Caco-2 (cell line): ENCODE results near the gene KLRF1. TPM values are rescaled to one million over a fixed set of nuclear protein-coding genes. Genes with fewer than 3 reads are reported as not detected.

ENCODE experiments used
- BruUV-seq: library from RNA; stranded (reverse); fragments of 400-500 nt; replicated peaks from 2 replicates; lab custom pipeline; 2021; lab: Mats Ljungman, UMichigan
- CTCF ChIA-PET: fragments of 300-600 bp; sonication (Branson Sonifier 250); formaldehyde crosslinking; loops from one replicate; lab custom pipeline; 2022; ENCODE audit warnings: antibody characterized with exemption; lab: Charles Lee
- POLR2A ChIA-PET: fragments of 300-600 bp; sonication (Branson Sonifier 250); formaldehyde crosslinking; loops from one replicate; lab custom pipeline; 2022; ENCODE audit warnings: antibody characterized with exemption; lab: Charles Lee
- DNase-seq, 2 experiments: peaks; one replicate each; pipeline versions ENCODE4 v3.0.0 to v3.0.0-alpha.2; 2020 to 2022
- H3K27me3 ChIP-seq: replicated peaks from 2 replicates; pipeline ENCODE4 v1.6.0; 2011; ENCODE audit warnings: low read length; ENCODE audit not compliant: control insufficient read depth, insufficient read depth
- H3K36me3 ChIP-seq: 2 replicates; pipeline ENCODE4 v1.5.1; 2011; ENCODE audit warnings: low read length; ENCODE audit not compliant: control insufficient read depth, insufficient read depth
- H3K4me1 ChIP-seq: fragments of 250-450 bp; sonication (Bioruptor Pico); 2 replicates; pipeline ENCODE4 v1.5.1; 2020; ENCODE audit warnings: mild to moderate bottlenecking
- H3K4me3 ChIP-seq: 2 replicates; pipeline ENCODE4 v1.5.1; 2011; ENCODE audit warnings: low read depth, mild to moderate bottlenecking, control low read depth, low read length
- H3K9me3 ChIP-seq: fragments of 250-450 bp; sonication (Bioruptor Pico); 2 replicates; pipeline ENCODE4 v1.5.1; 2020; ENCODE audit warnings: mild to moderate bottlenecking, moderate library complexity
- H3K27ac Mint-ChIP-seq: one replicate; pipeline ENCODE4 v1.8.0; 2022; ENCODE audit warnings: mixed read lengths; ENCODE audit not compliant: unreplicated experiment
- H3K27me3 Mint-ChIP-seq: one replicate; pipeline ENCODE4 v1.8.0; 2022; ENCODE audit warnings: mixed read lengths; ENCODE audit not compliant: insufficient read depth, unreplicated experiment
- H3K36me3 Mint-ChIP-seq: one replicate; pipeline ENCODE4 v1.8.0; 2022; ENCODE audit warnings: mild to moderate bottlenecking, mixed read lengths; ENCODE audit not compliant: insufficient read depth, unreplicated experiment
- H3K4me1 Mint-ChIP-seq: one replicate; pipeline ENCODE4 v1.8.0; 2022; ENCODE audit warnings: low read depth, mixed read lengths; ENCODE audit not compliant: unreplicated experiment
- H3K4me3 Mint-ChIP-seq: one replicate; pipeline ENCODE4 v1.8.0; 2022; ENCODE audit warnings: mild to moderate bottlenecking, moderate library complexity, mixed read lengths; ENCODE audit not compliant: unreplicated experiment
- H3K9me3 Mint-ChIP-seq: one replicate; pipeline ENCODE4 v1.8.0; 2022; ENCODE audit warnings: mixed read lengths; ENCODE audit not compliant: unreplicated experiment
- intact Hi-C: fragments of 100-400 bp; cut with micrococcal nuclease; formaldehyde crosslinking; loops from one replicate; pipeline ENCODE4 v1.10.0; 2022; ENCODE audit not compliant: unreplicated experiment
- total RNA-seq: library from RNA; stranded (reverse); gene quantifications from 2 replicates; pipeline ENCODE4 v1.2.3, GENCODE V29; 2022
- TF ChIP-seq, protein P1 (sequence below), 2 experiments: fragments of 200-600 bp in 1 of 2; IDR thresholded peaks; 1 replicate in 1 of 2; 2 replicates in 1 of 2; pipeline versions ENCODE4 v1.5.1 to v1.8.0; 2011 to 2022; ENCODE audit warnings: antibody characterized with exemption in 1 of 2, control low read depth in 1 of 2, inconsistent platforms in 1 of 2, low read depth in 1 of 2, low read length in 1 of 2, mild to moderate bottlenecking in 1 of 2, moderate library complexity in 1 of 2; ENCODE audit not compliant: insufficient read depth in 1 of 2, severe bottlenecking in 1 of 2, unreplicated experiment in 1 of 2

The KLRF1 gene
- total RNA-seq, 1 experiment from 2014 or later: not detected

DNA sequence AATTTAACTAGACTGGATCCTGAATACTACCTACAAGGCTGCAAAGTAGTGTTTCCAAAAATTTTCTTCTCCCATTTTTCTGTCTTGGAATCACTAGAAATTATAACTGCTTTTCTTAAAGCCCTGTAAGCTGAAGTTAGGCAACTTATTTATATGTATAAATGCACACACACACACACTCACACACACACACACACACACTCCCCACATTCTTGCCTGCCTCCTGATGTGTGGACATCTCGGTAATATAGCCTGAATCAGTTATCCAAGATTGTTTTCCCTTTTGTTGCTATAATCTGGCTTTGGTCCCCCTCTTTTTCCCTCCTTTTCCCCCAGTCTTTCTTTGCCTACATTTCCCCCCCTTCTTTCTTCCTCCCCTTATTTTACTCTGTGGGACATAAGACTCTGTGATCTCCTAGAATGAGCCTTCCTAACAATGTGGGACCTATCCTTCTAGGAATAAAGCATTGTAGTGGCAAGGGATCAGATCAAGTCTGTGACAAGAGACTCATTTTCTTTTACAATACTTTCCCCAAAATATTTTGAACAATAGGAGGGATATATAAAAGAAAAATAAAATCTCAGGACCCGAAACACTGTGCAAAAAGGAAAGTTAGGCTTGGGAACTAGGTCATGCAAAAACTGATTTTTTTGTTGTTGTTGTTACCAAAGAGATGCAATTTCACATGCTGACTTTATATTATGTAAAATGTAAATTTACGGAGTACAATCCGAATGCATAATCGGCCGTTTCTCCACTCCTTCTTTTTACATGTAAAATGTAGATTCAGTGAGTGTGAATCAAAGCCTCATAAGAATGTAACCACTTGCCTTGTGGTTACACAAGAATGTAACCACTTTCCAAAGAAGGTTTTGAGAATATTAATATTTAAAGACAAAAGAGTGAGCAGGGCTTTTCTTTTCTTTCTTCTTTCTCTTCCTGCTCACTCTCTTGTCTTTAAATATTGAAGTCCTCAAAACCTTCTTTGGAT is 40.3 kb upstream of the KLRF1 start:
- H3K4me1 Mint-ChIP-seq: no peaks in the 10 kb centered on the region
- ChIA-PET CTCF (interaction anchor here (0.6 kb wide), 1 partner anchor 25 kb away, joined by 6 read pairs; no protein-coding TSS in a partner anchor), POLR2A (no interaction called here)
- no peaks in the 10 kb centered on the region for H3K27me3 ChIP-seq
- no peaks in the 10 kb centered on the region for H3K9me3 Mint-ChIP-seq
- H3K4me3 ChIP-seq: no peak overlapping the region
- intact Hi-C loops: no loop called here
- no TSS peak for BruUV-seq
- no peaks in the 10 kb centered on the region for H3K36me3 Mint-ChIP-seq
- peaks cover 12% of the 10 kb centered on the region for H3K27me3 Mint-ChIP-seq
- H3K36me3 ChIP-seq: no peaks in the 10 kb centered on the region
- H3K4me3 Mint-ChIP-seq: no peak overlapping the region
- no peaks in the 10 kb centered on the region for H3K4me1 ChIP-seq
- no peak overlapping the region for H3K27ac Mint-ChIP-seq
- no peak for DNase-seq
- TF ChIP-seq, protein P1, sequence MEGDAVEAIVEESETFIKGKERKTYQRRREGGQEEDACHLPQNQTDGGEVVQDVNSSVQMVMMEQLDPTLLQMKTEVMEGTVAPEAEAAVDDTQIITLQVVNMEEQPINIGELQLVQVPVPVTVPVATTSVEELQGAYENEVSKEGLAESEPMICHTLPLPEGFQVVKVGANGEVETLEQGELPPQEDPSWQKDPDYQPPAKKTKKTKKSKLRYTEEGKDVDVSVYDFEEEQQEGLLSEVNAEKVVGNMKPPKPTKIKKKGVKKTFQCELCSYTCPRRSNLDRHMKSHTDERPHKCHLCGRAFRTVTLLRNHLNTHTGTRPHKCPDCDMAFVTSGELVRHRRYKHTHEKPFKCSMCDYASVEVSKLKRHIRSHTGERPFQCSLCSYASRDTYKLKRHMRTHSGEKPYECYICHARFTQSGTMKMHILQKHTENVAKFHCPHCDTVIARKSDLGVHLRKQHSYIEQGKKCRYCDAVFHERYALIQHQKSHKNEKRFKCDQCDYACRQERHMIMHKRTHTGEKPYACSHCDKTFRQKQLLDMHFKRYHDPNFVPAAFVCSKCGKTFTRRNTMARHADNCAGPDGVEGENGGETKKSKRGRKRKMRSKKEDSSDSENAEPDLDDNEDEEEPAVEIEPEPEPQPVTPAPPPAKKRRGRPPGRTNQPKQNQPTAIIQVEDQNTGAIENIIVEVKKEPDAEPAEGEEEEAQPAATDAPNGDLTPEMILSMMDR (IDR thresholded peaks at IDR 0.05; ENCODE audit: insufficient read depth in 1 of 2, low read depth in 1 of 2, low read length in 1 of 2, severe bottlenecking in 1 of 2, unreplicated experiment in 1 of 2): no peak
- H3K9me3 ChIP-seq: no peaks in the 10 kb centered on the region; the same call in 1 of the 2 replicates

DNA sequence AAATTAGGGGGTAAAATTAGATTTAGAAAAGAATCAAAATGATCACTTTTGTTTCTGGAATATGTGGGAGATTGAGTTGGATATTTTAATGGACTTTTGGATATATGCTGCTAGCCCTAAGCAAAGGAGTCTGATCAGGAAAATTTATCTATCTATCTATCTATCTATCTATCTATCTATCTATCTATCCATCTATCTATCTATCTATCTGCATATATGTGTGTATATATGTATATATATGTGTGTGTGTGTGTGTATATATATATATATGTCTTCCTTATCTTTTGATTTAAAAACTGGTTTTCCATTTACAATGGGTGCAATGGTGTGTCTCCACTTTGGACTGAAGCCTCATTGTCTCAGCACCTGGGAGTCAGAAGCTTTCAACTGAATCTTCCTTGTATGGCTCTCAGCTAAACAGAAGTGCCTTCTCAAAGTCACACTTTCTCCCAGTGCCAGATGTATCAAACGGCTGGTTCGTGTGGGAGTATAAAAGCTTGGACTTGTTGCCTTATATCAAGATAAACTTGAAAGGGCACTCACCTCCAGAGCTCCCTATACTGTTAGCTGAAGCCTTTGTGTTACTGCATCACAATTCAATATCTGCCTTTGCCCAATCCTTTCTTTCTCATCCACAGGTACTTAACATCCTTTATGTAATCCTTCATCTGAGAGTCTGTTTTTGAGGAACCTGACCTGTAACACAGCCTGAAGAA is 34.9 kb upstream of the KLRF1 start:
- Mint-ChIP-seq H3K4me3 (no peak overlapping the region), H3K27ac (no peak overlapping the region), H3K36me3 (no peaks in the 10 kb centered on the region), H3K9me3 (no peaks in the 10 kb centered on the region), H3K27me3 (peaks cover 15% of the 10 kb centered on the region), H3K4me1 (no peaks in the 10 kb centered on the region)
- Histone ChIP-seq H3K4me1 (no peaks in the 10 kb centered on the region), H3K27me3 (no peaks in the 10 kb centered on the region), H3K4me3 (no peak overlapping the region), H3K36me3 (no peaks in the 10 kb centered on the region), H3K9me3 (no peaks in the 10 kb centered on the region; the same call in 1 of the 2 replicates)
- ChIA-PET CTCF (interaction anchor here (1.0 kb wide), 1 partner anchor 42 kb away, joined by 3 read pairs; no protein-coding TSS in a partner anchor), POLR2A (no interaction called here)
- no peak for DNase-seq
- TF ChIP-seq, protein P1 (IDR thresholded peaks at IDR 0.05; ENCODE audit: insufficient read depth in 1 of 2, low read depth in 1 of 2, low read length in 1 of 2, severe bottlenecking in 1 of 2, unreplicated experiment in 1 of 2): no peak
- intact Hi-C loops: no loop called here
- no TSS peak for BruUV-seq

DNA sequence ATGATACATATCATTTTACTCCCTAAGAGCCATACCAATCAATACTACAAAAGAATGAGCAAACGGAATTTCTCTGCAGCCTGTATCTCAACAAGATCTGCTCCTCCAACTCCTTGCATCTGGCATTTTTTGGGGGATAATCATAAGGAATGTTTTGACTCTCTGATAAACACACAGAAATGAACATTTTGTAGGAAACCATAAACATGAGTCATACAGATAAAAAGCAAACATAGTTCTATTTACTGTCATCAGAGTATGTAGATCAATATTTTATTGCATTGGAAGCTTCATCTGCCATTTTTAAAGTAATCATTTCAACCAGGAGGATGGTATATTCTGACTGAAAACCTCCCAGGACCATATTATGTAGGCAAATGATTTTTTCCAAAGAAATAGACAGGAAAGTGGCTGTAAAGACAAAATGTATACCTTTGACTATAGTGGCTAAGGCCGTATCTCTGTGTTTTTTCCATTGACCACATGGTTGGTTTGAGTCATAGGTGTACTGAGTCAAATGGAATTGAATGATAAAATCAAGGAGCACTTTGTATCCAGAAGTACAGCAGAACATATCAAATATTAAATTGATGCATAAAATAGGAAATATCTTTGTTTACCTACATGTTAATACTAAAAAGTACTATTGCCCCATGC is 34.2 kb upstream of the KLRF1 start:
- Mint-ChIP-seq H3K4me1 (no peaks in the 10 kb centered on the region), H3K36me3 (no peaks in the 10 kb centered on the region), H3K4me3 (no peak overlapping the region), H3K9me3 (no peaks in the 10 kb centered on the region), H3K27ac (no peak overlapping the region), H3K27me3 (peaks cover 14% of the 10 kb centered on the region)
- Histone ChIP-seq H3K4me3 (no peak overlapping the region), H3K36me3 (no peaks in the 10 kb centered on the region), H3K9me3 (no peaks in the 10 kb centered on the region; the same call in 1 of the 2 replicates), H3K27me3 (no peaks in the 10 kb centered on the region), H3K4me1 (no peaks in the 10 kb centered on the region)
- DNase-seq: no peak
- ChIA-PET CTCF (interaction anchor here (1.0 kb wide), 1 partner anchor 43 kb away, joined by 3 read pairs; no protein-coding TSS in a partner anchor), POLR2A (no interaction called here)
- intact Hi-C loops: no loop called here
- BruUV-seq: no TSS peak
- TF ChIP-seq, protein P1 (IDR thresholded peaks at IDR 0.05; ENCODE audit: insufficient read depth in 1 of 2, low read depth in 1 of 2, low read length in 1 of 2, severe bottlenecking in 1 of 2, unreplicated experiment in 1 of 2): no peak
